GM20431 (cell line): ENCODE measurements around the gene SMAD3.

Experiments
- in situ Hi-C: fragments of 300-500 bp; cut with MseI, MboI; formaldehyde crosslinking; loops from one replicate; pipeline ENCODE4 v1.15.0; 2020; ENCODE audit warnings: low sequenced_read_pairs; ENCODE audit not compliant: unreplicated experiment

Gene SMAD3

DNA sequence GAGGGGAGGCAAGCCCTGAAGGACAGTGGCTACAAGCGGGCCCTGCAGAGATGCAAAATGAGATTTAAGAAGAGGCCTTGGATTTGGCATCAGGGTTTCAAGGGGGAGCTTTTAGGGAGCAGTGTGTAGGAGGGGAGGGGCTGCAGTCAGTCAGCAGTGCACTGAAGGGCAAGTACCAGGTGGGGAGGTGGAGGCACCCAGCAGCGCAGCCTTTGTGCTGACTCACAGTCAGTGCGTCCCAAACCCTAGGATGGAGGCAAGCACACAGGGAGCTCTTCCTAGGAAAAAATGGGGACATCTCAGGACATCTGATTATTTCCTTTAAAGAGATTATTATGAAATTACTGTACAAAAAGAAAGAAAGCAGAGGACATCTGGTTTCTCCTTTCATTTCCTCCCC lies 109.0 kb downstream of the SMAD3 start:
- in situ Hi-C loops: no loop called here

GRCh38 chr15:67174864-67175573 lies 109.6 kb downstream of the SMAD3 start:
- in situ Hi-C loops: no loop called here

- in situ Hi-C loops: no loop called here
Observed at GRCh38 chr15:67175643-67176071, 110.3 kb downstream of the SMAD3 start.

DNA sequence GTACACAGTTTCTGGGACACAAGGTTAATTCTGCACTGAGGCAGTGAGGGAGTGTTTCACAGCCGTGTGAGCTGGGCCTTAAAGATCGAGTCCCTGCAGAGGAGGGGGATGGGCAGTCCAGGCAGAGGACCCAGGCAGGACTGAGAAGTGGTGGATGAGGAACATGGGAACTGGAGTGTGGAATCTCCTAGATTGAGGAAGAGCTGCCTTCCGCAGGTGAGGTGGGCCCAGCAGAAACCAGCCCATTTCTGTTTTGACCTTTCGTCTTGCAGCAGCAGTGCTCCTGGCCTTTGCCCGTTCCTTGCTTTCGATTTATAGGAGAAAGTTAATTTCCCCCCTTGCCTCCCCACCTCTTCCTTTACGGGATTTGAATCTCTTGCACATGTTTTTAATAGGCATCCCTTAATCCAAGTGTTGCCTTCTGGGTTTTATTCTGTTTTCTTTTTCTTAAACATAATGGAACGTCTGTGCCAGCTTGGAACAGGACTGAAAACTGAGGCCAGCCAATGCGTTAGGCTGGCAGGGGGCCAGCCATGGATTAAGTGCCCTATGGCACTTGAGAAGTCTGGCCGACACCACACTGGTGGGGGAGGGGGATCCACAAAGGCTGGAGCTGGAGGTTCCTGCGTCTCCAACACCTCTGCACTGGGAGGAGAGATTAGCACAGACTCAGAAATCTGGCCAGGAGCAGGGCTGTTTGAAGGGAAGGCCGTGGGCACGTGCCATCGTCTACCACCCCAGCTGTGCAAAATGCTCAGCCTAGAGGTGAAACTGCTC lies 111.0 kb downstream of the SMAD3 start:
- in situ Hi-C loops: no loop called here

GRCh38 chr15:67177752-67178151 lies 112.3 kb downstream of the SMAD3 start:
- in situ Hi-C loops: no loop called here

DNA sequence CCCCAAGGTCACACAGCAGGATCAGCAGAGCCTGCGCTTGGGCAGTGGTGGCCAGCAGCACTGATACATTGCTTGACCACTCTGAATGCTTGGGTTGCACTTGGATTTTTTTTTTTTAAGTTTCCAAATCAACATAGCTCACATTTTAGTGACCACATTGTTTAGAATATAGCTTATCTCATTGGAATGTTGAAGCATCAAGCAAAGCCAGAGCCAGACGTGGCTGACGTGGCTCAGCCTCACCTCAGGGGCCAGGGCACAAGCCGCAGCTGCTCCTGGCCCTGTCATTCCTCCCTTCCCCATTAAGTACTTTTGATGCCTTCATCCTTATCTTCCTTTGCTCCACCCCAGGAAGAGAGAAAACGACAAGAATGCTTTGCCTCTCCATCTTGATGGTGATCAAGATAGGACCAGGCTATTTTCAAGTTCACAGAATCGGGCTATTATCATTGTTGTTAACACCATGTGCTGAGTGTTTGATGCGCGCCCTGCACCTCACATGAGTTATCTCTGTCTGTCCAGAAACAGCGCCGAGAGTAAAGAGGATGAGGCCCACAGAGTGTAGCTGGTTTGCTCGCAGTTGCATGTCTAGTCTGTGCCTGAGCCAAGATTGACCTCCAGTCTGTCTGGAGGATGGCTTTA lies 113.3 kb downstream of the SMAD3 start:
- in situ Hi-C loops: no loop called here

- in situ Hi-C loops: no loop called here
Observed at GRCh38 chr15:67179411-67179995, 114.1 kb downstream of the SMAD3 start.

GRCh38 chr15:67180035-67180434 lies 114.6 kb downstream of the SMAD3 start:
- in situ Hi-C loops: no loop called here

DNA sequence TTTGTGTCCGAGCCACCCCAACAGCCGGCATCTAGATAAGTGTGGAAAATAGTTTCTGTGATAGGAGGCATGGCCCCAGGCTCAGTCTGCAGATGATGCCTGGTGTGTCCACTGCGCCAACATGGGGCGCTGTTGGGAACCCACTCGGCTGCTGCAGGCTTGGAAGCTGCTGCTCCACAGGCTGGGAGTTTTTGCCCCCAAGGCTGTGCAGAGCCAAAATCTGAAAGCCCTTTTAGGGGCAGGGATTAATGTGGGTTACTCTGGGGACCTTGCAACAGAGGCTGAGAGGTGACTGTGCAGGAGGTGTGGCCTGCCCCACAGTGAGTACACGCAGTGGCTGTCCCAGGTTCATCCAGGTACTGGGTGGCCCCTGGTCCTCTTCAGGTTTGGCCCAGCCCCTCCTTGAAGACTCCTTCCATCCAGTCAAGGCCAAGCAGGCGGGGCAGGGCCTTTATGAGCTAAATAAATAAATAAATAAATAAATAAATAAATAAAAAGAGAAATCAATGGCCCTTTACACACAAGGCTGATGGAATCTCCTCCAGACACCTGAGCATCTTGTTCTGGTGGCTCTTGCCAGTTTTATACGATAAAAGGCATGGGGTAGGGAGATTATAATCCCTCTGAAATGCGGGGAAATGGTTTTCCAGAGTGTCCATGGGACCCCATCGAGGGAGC lies 115.3 kb downstream of the SMAD3 start:
- in situ Hi-C loops: no loop called here

DNA sequence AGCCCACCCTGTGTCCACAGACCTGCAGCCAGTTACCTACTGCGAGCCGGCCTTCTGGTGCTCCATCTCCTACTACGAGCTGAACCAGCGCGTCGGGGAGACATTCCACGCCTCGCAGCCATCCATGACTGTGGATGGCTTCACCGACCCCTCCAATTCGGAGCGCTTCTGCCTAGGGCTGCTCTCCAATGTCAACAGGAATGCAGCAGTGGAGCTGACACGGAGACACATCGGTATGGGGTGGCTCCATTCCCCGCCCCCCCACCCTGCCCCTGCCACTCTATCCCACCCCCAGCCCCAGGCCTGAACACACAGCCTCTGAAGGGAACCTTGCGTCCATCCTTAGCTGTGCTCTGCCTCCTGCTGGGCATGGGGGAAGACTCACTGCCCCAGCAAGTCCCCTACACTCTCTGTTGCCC lies 115.8 kb downstream of the SMAD3 start:
- in situ Hi-C loops: no loop called here

DNA sequence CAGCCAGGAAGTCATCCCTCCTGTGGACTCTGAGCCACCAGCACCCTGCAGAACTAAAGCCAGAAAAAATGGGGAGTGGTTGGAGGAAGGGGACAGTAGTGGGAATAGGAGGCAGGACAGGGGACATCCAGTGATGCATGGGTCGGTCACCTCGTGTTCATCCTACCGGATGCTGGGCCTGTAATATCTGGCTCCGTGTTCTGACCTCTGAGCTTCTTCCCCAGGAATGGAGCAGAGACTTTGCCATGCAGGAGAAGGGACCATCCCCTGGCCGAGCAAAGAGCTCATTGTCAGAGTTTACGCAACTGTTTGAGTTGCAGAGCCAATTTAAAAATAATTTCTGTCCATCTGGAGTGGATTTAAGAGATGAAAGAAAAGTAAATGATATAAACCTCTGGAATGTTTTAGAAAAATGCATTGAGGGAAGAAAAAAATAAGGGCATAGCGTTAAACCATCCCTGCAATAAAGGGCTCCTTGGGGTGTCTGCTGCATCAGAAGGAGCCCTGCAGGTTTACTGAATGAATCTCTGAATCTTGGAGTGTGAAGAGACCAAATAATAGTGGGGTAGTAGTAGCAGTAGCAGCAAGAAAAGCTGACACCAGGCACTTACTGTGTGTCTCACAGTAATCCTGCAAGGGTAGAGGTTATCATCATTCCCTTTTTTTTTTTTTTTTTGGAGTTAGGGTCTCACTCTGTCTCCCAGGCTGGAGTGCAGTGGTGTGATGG lies 118.2 kb downstream of the SMAD3 start:
- in situ Hi-C loops: no loop called here

- in situ Hi-C loops: no loop called here
Observed at GRCh38 chr15:67184208-67184925, 119.0 kb downstream of the SMAD3 start.

- in situ Hi-C loops: no loop called here
Observed at GRCh38 chr15:67185051-67185450, 119.6 kb downstream of the SMAD3 start.

DNA sequence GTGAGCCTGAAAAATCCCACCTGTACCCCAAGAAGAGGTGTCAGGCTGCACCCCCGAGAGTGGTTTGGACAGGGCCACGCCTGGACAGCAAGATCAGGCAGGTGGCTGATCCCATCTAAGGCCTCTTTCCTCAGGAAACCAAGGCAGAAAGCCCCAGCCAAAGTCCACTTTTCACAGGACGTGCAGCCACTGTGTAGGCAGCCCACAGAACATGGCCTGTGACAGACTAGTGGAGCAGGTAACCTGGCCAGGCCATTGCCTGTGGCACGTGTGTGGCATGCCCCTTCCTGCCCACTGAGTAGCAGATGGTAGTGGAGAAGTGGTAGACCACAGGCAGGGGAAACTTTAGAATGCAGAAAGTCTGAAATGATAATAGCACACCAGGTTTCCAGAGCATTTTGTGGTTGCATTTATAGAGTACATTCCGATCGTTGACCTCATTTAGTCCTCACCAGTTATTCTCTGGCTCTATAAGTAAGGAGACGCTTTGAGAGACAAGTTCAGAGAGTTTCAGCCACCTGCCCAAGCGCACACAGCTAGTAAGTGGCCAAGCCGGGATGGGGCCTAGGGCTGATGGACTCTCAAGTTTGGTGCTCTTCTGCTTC lies 120.3 kb downstream of the SMAD3 start:
- in situ Hi-C loops: no loop called here

GRCh38 chr15:67186226-67186649 lies 120.8 kb downstream of the SMAD3 start:
- in situ Hi-C loops: no loop called here

GRCh38 chr15:67186688-67187087 lies 121.3 kb downstream of the SMAD3 start:
- in situ Hi-C loops: no loop called here

DNA sequence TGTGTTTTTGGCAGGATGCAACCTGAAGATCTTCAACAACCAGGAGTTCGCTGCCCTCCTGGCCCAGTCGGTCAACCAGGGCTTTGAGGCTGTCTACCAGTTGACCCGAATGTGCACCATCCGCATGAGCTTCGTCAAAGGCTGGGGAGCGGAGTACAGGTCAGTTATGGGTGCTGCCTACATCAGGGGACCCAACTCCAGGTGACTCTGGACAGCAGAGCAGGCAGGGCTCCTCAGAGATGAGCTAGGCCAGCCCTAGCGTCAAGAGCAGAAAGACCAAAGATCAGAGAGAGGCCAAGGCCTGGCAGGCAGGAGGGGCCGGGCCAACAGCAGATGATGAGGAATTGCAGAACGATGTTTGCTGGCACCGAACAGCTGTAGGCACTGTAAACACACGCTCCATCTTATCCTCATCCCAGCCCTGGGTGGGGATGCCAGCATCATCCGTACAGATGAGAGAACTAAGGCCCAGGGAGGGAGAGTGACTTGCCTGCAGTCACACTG lies 122.0 kb downstream of the SMAD3 start:
- in situ Hi-C loops: no loop called here

DNA sequence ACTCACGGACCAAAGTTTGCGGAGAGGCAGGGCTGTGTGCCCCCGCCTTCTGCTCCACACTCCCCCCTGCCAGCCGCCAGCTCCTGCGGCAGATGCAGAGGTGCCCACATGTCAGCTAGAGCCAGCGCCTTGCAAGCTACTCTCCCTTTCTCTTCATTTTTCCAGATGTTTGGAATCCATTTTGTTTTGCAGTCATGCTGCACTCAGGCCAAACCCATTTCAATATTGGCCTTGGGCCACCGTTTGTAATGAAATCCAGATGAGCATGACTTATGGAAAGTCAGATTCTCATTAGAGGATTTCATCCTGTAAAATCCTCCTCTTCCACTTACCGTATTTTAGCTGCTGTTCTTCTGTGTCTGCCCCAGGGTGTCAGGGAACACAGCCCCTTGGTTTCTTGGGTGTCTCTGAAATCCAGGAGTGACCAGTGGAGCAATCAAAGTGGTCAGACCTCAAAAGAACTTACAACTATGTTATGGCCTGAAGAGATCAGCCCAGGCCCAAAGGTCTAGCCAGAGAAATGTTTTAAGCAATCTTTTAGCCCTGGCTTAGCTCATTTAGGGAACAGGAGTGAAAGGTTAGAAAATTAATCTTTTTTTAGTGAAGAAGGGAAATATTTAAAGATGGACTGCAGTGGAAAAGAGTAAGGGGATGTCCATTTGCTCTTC lies 123.3 kb downstream of the SMAD3 start:
- in situ Hi-C loops: no loop called here
